ENCODE data around the gene ABCB6. TPM values are rescaled to one million over a fixed set of nuclear protein-coding genes. Genes with fewer than 3 reads are reported as not detected.

ABCB6 gene
- total RNA-seq, 5 donors from 2014 or later (not counting 1 experiment from before 2014, with no cell fraction given) = 4.1 to 16.5 (median 13.0) TPM

DNA sequence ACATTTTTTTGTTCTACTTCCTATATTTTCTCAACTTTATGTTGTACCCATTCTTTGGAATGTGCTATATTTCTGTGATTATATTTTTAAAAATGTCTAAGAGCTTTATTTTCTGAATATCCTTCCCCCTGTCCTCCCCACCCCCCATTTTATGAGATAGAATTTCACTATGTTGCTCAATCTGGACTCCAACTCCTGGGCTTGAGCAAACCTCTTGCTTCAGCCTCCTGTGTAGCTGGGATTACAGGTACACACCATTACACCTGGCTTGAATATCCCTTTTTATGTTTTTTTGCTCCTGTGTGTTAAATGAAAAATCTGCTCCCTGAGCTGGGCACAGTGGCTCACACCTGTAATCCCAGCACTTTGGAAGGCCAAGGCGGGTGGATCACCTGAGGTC is 21.4 kb downstream of the ABCB6 start:
- no CpG with 5 or more reads among the region's 1 CpG for WGBS (ENCODE audit: insufficient coverage)
- H3K27ac Mint-ChIP-seq = peak overlapping the region in 1 of 2 donors; percentile 43
- Histone ChIP-seq H3K4me1 (ENCODE audit: control insufficient read depth in 1 of 2, extremely low read depth in 1 of 2, insufficient read depth in 2 of 2, low read length in 2 of 2) (peaks cover 0 to 15% of the 10 kb centered on the region in 2 experiments), H3K27me3 (replicated peaks in 1 of 2; ENCODE audit: control insufficient read depth in 2 of 2, extremely low read depth in 1 of 2, insufficient read depth in 2 of 2, low read length in 1 of 2) (peaks cover 0 to 3% of the 10 kb centered on the region in 2 experiments), H3K36me3 (ENCODE audit: control insufficient read depth in 2 of 2, extremely low read depth in 1 of 2, insufficient read depth in 1 of 2, low read length in 1 of 2) (no peaks in the 10 kb centered on the region), H3K9me3 (no peaks in the 10 kb centered on the region), H3K4me3 (ENCODE audit: control insufficient read depth in 1 of 2, extremely low read depth in 1 of 2, low read length in 1 of 2) (no peak overlapping the region), H3K27ac (ENCODE audit: low read length) (no peak overlapping the region)
- DNase-seq (no peak), ATAC-seq (replicated peaks in 1 of 4) (no peak)
- peaks cover 5 to 6% of the 10 kb centered on the region in 2 donors for H3K27me3 Mint-ChIP-seq
- H3K4me1 Mint-ChIP-seq = peaks cover 16 to 20% (median 16%) of the 10 kb centered on the region in 3 donors
- no peaks in the 10 kb centered on the region for H3K36me3 Mint-ChIP-seq
- no peak overlapping the region for H3K4me3 Mint-ChIP-seq
- H3K9me3 Mint-ChIP-seq = no peaks in the 10 kb centered on the region
- CTCF ChIA-PET = interaction anchor here in 1 of 2 donors (0.7 to 0.9 kb wide), 2 partner anchors 9 to 19 kb away, joined by 3 to 7 read pairs; partner anchors contain the start of gene ZFAND2B
- POLR2A ChIA-PET = interaction anchor here in 1 of 2 donors (1.0 kb wide), 1 partner anchor 9 kb away, joined by 7 read pairs; no protein-coding TSS in a partner anchor

DNA sequence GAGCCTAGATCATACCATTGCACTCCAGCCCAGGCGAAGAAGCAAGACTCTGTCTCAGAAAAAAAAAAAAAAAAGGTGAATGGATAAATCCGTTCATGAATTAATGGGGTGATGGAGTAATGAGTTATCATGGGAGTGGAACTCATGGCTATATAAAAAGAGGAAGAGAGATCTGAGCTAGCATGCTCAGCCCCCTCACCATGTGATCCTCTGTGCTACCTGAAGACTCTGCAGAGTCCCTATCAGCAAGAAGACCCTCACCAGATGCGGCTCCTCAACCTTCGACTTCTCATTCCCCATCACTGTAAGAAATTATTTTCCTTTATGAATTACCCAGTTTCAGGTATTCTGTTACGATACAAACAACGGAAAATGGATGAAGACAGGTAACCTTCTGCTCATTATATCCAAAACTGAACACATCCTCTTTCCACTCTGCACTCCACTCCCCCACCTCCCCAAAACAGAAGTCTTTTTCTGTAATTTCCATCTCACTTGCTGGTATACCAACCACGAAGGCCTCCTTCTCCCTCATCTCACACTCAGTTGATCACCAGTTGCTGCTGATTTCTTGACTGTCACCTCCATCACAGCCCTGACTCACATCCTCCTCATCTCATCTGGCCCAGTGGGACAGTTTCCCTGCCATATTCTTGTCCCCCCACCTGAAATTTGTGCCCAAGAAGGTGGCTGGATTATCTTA is 31.9 kb downstream of the ABCB6 start:
- WGBS (ENCODE audit: insufficient coverage) = 55% methylated on average over 5 of the region's 7 CpGs
- POLR2A ChIA-PET = no interaction called here
- H3K27me3 ChIP-seq (replicated peaks in 1 of 2; ENCODE audit: control insufficient read depth in 2 of 2, extremely low read depth in 1 of 2, insufficient read depth in 2 of 2, low read length in 1 of 2) = no peaks in the 10 kb centered on the region
- peaks cover 24% of the 10 kb centered on the region for H3K36me3 Mint-ChIP-seq
- no peaks in the 10 kb centered on the region for H3K9me3 Mint-ChIP-seq
- CTCF ChIA-PET = no interaction called here
- peak overlapping the region; percentile 15 to 19 for H3K27ac Mint-ChIP-seq
- no peak overlapping the region for H3K4me3 ChIP-seq (ENCODE audit: control insufficient read depth in 1 of 2, extremely low read depth in 1 of 2, low read length in 1 of 2)
- H3K4me1 Mint-ChIP-seq = peaks cover 14 to 21% (median 17%) of the 10 kb centered on the region in 3 donors
- H3K4me1 ChIP-seq (ENCODE audit: control insufficient read depth in 1 of 2, extremely low read depth in 1 of 2, insufficient read depth in 2 of 2, low read length in 2 of 2) = peaks cover 0 to 10% of the 10 kb centered on the region in 2 experiments
- H3K9me3 ChIP-seq = no peaks in the 10 kb centered on the region
- no peak for ATAC-seq (replicated peaks in 1 of 4)
- no peak overlapping the region for H3K27ac ChIP-seq (ENCODE audit: low read length)
- no peak overlapping the region for H3K4me3 Mint-ChIP-seq
- no peaks in the 10 kb centered on the region for H3K27me3 Mint-ChIP-seq
- DNase-seq = no peak
- H3K36me3 ChIP-seq (ENCODE audit: control insufficient read depth in 2 of 2, extremely low read depth in 1 of 2, insufficient read depth in 1 of 2, low read length in 1 of 2) = peaks cover 5 to 28% of the 10 kb centered on the region in 2 donors

GRCh38 chr2:219184121-219184520 is 34.6 kb downstream of the ABCB6 start:
- ATAC-seq (replicated peaks in 1 of 4) (no peak), DNase-seq (no peak)
- 100% methylated on average over 2 of the region's 2 CpGs for WGBS (ENCODE audit: insufficient coverage)
- Mint-ChIP-seq H3K9me3 (no peaks in the 10 kb centered on the region), H3K4me1 (peaks cover 42 to 49% (median 44%) of the 10 kb centered on the region in 3 donors), H3K27me3 (no peaks in the 10 kb centered on the region), H3K4me3 (no peak overlapping the region), H3K27ac (peak overlapping the region in 1 of 2 donors; percentile 1), H3K36me3 (peaks cover 43% of the 10 kb centered on the region)
- Histone ChIP-seq H3K4me1 (ENCODE audit: control insufficient read depth in 1 of 2, extremely low read depth in 1 of 2, insufficient read depth in 2 of 2, low read length in 2 of 2) (peaks cover 3 to 37% of the 10 kb centered on the region in 2 experiments), H3K9me3 (no peaks in the 10 kb centered on the region), H3K4me3 (ENCODE audit: control insufficient read depth in 1 of 2, extremely low read depth in 1 of 2, low read length in 1 of 2) (no peak overlapping the region), H3K27me3 (replicated peaks in 1 of 2; ENCODE audit: control insufficient read depth in 2 of 2, extremely low read depth in 1 of 2, insufficient read depth in 2 of 2, low read length in 1 of 2) (no peaks in the 10 kb centered on the region), H3K36me3 (ENCODE audit: control insufficient read depth in 2 of 2, extremely low read depth in 1 of 2, insufficient read depth in 1 of 2, low read length in 1 of 2) (peaks cover 14 to 52% of the 10 kb centered on the region in 2 donors), H3K27ac (ENCODE audit: low read length) (no peak overlapping the region)
- CTCF ChIA-PET = interaction anchor here in 1 of 2 donors (0.6 kb wide), 1 partner anchor 455 kb away, joined by 5 read pairs; no protein-coding TSS in a partner anchor
- POLR2A ChIA-PET = no interaction called here

DNA sequence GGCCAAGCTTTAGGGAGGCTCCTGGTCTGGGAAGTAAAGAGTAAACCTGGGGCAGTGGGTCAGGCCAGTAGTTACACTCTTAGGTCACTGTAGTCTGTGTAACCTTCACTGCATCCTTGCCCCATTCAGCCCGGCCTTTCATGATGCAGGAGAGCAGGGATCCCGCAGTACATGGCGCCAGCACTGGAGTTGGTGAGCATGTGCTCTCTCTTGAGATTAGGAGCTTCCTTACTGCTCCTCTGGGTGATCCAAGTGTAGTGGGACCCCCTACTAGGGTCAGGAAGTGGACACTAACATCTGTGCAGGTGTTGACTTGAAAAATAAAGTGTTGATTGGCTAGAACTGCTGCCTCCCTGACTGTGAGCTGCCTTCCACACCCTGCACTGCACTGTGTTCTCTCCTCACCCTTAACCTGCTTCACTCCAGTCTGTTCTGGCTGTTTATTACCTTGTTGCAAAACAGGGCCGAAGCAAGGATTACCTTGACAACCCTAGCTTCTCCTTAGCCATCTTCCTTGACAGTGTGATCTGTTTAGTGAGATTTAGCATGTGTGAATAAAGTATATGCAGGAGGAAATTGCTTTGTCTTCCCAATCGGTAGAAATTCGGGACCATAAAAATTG is 35.5 kb downstream of the ABCB6 start:
- ChIA-PET CTCF (interaction anchor here in 1 of 2 donors (1.4 kb wide), 1 partner anchor 9 kb away, joined by 3 read pairs; no protein-coding TSS in a partner anchor), POLR2A (no interaction called here)
- Mint-ChIP-seq H3K4me1 (peaks cover 48 to 55% (median 49%) of the 10 kb centered on the region in 3 donors), H3K27me3 (no peaks in the 10 kb centered on the region), H3K36me3 (peaks cover 44% of the 10 kb centered on the region), H3K9me3 (no peaks in the 10 kb centered on the region), H3K27ac (peak overlapping the region; percentile 73 to 79), H3K4me3 (peak overlapping the region in 1 of 3 donors; percentile 49)
- peak overlapping the region; percentile 2 for H3K27ac ChIP-seq (ENCODE audit: low read length)
- no peak for DNase-seq
- 100% methylated on average over 2 of the region's 6 CpGs for WGBS (ENCODE audit: insufficient coverage)
- no peaks in the 10 kb centered on the region for H3K9me3 ChIP-seq
- ATAC-seq (replicated peaks in 1 of 4) = no peak
- H3K36me3 ChIP-seq (ENCODE audit: control insufficient read depth in 2 of 2, extremely low read depth in 1 of 2, insufficient read depth in 1 of 2, low read length in 1 of 2) = peaks cover 14 to 52% of the 10 kb centered on the region in 2 donors
- no peak overlapping the region for H3K4me3 ChIP-seq (ENCODE audit: control insufficient read depth in 1 of 2, extremely low read depth in 1 of 2, low read length in 1 of 2)
- no peaks in the 10 kb centered on the region for H3K27me3 ChIP-seq (replicated peaks in 1 of 2; ENCODE audit: control insufficient read depth in 2 of 2, extremely low read depth in 1 of 2, insufficient read depth in 2 of 2, low read length in 1 of 2)
- peaks cover 8 to 44% of the 10 kb centered on the region in 2 experiments for H3K4me1 ChIP-seq (ENCODE audit: control insufficient read depth in 1 of 2, extremely low read depth in 1 of 2, insufficient read depth in 2 of 2, low read length in 2 of 2)

GRCh38 chr2:219182331-219183150 is 36.2 kb downstream of the ABCB6 start:
- no peak for ATAC-seq (replicated peaks in 1 of 4)
- POLR2A ChIA-PET = interaction anchor here in 1 of 2 donors (0.5 to 0.7 kb wide), 3 partner anchors 23 to 324 kb away, joined by 4 to 6 read pairs (median 6); no protein-coding TSS in a partner anchor
- DNase-seq = peak in 2 of 35 experiments; percentile 15 to 17
- Mint-ChIP-seq H3K27ac (peak overlapping the region; percentile 73 to 79), H3K9me3 (no peaks in the 10 kb centered on the region), H3K36me3 (peaks cover 44% of the 10 kb centered on the region), H3K27me3 (no peaks in the 10 kb centered on the region), H3K4me3 (peak overlapping the region in 1 of 3 donors; percentile 49), H3K4me1 (peaks cover 50 to 58% (median 51%) of the 10 kb centered on the region in 3 donors)
- CTCF ChIA-PET = interaction anchor here in 1 of 2 donors (0.7 to 1.4 kb wide), 3 partner anchors 9 to 156 kb away, joined by 3 read pairs; no protein-coding TSS in a partner anchor
- Histone ChIP-seq H3K4me3 (ENCODE audit: control insufficient read depth in 1 of 2, extremely low read depth in 1 of 2, low read length in 1 of 2) (no peak overlapping the region), H3K4me1 (ENCODE audit: control insufficient read depth in 1 of 2, extremely low read depth in 1 of 2, insufficient read depth in 2 of 2, low read length in 2 of 2) (peaks cover 9 to 45% of the 10 kb centered on the region in 2 experiments), H3K9me3 (no peaks in the 10 kb centered on the region), H3K27ac (ENCODE audit: low read length) (peak overlapping the region; percentile 2), H3K36me3 (ENCODE audit: control insufficient read depth in 2 of 2, extremely low read depth in 1 of 2, insufficient read depth in 1 of 2, low read length in 1 of 2) (peaks cover 14 to 52% of the 10 kb centered on the region in 2 donors), H3K27me3 (replicated peaks in 1 of 2; ENCODE audit: control insufficient read depth in 2 of 2, extremely low read depth in 1 of 2, insufficient read depth in 2 of 2, low read length in 1 of 2) (no peaks in the 10 kb centered on the region)
- 53% methylated on average over 5 of the region's 8 CpGs for WGBS (ENCODE audit: insufficient coverage)
